Measurements from ENCODE around the gene PEX3.
"Not testable (repeated sequence)": the region's sequence is repeated elsewhere in the genome, so short reads cannot be mapped to it uniquely, and the experiment has no call there.

The PEX3 gene

DNA sequence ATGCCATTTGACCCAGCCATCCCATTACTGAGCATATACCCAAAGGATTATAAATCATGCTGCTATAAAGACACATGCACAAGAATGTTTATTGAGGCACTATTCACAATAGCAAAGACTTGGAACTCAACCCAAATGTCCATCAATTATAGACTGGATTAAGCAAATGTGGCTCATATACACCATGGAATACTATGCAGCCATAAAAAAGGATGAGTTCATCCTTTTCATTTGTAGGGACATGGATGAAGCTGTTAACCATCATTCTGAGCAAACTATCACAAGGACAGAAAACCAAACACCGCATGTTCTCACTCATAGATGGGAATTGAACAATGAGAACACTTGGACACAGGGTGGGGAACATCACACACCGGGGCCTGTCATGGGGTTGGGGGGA, 2.7 kb upstream of the PEX3 start:
- not testable (repeated sequence) for DNase-seq (ENCODE audit: low read depth)

DNA sequence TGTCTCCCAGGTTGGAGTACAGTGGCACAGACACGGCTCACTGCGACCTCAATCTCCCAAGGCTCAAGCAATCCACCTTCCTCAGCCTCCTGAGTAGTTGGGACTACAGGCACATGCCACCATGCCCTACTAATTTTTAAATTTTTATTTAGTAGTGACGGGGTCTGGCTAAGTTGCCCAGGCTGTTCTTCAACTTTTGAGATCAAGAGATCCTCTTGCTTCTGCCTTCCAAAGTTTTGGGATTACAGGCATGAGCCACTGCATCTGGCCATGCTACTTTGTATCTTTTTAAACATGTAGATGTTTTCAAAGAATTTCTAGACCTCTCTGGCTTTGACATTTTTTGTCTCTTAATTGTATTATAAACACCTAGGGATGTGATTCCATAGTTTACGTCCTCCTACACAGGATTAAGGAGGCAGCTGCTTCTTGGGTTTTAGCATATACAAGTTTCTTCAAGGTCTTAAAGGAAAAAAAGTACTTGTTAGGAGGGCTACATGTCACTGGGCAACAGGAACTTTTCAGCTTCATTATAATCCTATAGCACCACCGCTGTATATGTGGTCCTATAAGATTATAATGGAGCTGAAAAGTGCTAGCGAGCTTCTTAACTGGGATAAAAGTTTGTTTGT, 1.4 kb upstream of the PEX3 start:
- DNase-seq (ENCODE audit: low read depth) = no peak

DNA sequence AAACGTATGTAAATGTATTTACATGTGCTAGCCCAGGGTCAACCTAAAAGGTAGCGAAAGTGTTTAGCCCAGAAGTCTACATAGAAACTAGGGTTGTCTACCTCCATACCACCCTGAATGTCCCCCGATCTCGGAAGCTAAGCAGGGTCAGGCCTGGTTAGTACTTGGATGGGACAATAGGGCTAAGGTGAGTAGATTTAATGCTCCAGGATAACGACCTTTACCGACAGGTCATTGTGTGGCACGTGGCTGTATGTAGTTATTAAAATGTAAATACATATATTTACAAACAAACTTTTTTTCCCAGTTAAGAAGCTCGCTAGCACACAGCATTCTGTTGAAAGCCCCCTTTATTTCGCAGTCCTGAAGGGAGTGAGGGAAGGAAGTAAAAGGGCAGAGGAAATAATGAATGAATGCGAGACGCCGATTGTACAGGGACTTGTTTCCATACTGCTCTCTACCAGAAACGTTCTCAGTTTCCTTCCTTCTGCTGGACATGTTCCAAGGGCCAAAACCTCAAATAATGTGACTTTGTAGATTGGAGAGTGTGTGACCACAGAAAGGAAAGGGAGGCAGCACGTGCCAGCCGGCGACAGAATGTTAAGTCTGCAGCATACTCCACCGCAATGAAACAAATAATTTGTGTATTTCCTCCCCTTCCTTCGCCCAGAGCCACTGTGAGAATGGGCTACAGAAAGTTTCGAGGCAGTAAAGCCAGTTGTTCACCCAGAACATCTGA, 722 bp upstream of the PEX3 start:
- peak; percentile 33 for DNase-seq (ENCODE audit: low read depth)

DNA sequence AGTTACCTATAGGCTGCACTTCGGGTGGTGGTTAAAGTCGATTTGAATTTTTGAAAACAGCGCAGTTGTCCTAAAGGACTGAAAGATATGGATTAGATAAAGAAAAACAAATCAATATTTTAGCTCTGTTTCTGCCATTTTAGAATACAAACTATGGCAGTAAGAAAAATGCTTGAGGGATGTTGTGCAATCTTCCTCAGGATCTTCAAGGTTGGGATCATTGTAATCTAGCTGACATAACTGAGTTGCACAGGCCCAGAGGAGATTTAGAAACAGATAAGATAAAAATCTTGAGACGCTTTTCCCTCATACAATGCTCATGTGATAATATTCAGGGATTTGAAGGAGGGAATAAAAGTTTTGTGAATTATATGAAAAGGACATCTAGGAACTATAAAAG, 926 bp downstream of the PEX3 start:
- DNase-seq (ENCODE audit: low read depth) = peak; percentile 11

DNA sequence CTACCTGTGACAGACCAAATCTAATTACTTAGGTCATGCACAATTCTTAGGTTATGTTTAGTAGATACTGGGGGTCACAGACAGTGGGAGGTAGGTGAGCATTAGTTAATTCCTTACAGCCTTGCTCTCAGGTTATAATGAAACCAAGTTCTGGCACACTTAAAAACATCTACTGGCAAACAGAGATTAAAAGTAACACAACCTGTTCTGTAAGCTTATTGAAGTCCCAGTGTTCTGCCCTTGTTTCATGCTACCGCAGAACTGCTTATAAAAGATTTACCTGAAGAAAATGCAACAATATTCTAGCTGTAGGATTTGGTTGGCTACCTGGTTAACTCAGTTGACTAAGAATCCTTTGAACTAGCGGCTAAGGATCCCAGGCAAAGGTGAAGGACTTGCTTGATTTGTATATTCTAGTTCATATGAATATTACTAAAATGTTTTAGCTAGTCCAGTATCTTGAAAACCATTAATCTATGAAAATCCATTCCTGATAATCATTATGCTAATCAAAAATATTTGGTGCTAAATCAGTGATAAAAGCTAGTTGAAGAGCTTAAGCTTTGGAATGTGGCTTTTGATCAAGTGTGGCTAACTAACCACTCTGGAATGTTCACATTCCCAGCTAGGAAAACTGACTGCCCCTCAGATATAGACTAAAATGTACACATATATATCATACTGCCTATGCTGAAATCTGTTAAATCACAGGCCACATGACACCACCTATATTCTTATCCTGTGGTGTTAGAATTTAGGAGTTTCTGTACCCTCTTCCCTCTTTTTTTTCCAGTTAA, 7.2 kb downstream of the PEX3 start:
- DNase-seq (ENCODE audit: low read depth) = no peak

DNA sequence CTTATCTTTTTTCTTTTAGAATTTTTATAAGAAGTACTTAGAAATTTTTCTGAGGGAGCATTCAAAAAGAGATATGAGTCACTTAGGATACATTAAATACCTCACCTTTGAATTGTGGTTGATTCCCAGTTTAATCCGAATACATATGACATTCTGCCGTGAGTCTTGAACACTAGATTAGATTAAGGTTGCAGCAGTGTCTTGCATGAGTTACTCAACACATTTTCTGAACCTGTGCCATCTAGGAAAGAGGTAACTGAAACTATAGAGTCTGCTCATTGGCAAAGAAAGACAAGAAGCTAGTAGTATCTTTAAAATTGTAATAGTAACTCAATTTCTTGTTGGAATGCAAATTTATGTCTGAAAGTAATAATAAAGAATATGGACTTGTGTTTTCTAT, 14.9 kb downstream of the PEX3 start:
- DNase-seq (ENCODE audit: low read depth) = peak; percentile 3

DNA sequence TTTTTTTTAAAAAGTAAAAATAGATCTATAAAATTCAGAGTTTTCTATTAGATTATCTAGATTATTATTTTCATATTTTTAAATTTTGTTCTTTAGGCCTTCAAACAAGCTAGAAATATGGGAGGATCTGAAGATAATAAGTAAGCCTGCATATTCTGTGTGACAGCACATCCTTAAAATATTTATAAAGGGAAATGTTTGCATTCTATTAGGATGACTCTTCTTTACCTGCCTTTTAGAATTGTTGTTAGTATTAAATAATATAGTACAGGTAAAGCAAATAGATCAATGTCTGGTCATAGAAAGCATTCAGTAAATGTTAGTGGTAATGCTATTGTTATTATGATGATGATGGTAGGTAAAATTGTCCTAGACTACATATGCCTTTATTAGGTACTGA, 17.4 kb downstream of the PEX3 start:
- DNase-seq (ENCODE audit: low read depth) = no peak

DNA sequence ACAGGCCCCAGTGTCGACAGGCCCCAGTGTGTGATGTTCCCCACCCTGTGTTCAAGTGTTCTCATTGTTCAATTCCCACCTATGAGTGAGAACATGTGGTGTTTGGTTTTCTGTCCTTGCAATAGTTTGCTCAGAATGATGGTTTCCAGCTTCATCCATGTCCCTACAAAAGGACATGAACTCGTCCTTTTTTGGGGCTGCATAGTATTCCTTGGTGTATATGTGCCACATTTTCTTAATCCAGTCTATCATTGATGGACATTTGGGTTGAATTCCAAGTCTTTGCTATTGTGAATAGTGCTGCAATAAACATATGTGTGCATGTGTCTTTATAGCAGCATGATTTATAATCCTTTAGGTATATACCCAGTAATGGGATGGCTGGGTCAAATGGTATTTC, 18.2 kb downstream of the PEX3 start:
- DNase-seq (ENCODE audit: low read depth) = not testable (repeated sequence)

DNA sequence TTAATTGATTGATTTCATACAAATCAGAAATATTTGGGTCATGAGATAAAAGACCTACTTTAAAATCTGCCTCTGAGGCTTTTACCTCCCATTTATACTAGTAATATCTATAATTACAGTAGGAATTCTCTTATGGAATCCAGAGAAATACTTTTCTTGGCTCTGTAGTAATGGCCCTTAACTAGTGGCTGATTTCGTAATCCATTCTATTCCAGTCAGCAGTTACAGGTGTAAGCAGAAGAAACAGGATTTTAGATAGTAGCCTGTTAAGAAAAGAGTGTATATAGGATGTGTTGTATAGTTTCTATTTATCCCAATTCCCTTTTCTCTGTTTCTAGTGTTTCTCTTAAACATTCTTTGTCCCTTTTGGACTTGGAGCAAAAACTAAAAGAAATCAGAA, 21.2 kb downstream of the PEX3 start:
- DNase-seq (ENCODE audit: low read depth) = no peak

DNA sequence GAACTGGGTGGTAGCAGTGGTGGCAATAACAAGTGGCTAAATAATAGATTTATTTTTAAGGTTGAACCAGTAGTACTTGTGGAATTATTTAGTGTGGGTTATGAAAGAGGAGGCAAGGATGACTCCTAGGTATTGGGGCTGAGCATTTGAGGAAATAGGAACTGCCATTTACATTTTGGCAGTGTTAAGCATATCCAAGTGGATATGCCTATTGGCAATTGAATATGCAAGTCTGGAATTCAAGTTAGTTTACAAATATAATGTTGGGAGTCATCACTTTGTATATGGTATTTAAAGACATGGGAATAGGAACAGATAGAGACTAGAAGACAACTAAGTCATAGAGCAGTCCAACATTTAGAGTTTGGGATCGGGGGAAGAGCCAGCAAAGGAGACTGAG, 25.9 kb downstream of the PEX3 start:
- no peak for DNase-seq (ENCODE audit: low read depth)

DNA sequence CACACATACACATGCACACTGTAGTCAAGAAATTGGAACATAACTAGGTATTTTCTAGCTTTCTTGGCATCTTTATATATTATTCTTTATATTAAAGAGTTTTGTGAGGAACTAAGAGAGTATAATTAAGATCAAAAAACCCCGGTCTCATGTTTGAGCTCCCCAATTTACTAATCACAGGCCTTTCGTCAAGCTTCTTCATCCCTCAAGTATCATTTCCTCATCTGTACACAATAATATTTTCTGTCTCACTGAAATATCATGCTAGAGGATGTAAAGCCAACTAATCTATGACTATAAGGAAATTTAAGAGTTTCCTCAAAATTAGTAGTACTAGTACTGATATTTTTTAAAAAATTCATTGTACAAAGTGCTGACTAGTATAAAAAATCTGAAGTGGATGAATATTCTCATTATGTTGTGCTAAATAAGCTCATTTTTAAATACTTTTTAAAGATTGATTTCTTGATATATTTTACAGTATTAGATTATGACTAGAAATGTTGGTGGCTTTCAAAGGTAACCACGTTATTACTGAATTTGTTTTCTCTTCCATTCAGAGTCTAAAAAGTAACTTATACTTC, 28.0 kb downstream of the PEX3 start:
- DNase-seq (ENCODE audit: low read depth) = no peak

DNA sequence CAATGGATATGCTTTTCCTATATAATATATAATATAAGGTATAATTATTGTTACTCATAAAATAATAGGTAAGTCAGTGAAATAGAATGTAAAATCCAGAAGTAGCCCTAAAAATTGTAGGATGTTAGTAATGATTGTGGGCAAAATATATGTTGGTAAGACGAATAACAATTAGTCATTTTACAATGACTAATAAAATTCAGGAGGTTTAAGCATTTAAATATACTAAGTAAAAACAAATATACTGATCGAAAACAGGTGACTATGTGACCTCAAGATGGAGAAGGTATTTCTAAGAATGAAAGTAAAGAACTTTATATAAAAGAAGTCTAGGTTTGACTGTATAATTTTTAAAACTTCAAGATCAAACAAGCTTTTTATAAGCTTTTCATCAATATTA, 32.0 kb downstream of the PEX3 start:
- DNase-seq (ENCODE audit: low read depth) = no peak

DNA sequence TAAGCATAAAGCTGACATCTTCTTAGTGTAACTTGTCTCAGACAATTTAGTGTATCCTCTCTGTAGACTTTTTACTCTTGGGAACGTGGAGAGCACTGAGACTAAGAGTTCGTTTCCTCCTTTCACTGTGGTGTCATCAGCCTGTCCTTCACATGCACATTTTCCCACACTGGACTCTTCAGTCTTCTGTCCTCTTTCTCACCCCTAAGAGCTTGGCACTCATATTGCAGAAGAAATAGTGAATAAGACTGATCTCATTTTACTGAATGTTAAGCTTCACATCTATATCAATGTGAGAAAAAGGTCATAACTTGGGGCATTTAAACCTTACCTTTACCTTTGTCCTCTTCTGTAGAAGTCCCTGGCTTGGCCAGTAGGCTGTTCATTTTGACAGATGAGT, 35.4 kb downstream of the PEX3 start:
- peak; percentile 13 for DNase-seq (ENCODE audit: low read depth)

DNA sequence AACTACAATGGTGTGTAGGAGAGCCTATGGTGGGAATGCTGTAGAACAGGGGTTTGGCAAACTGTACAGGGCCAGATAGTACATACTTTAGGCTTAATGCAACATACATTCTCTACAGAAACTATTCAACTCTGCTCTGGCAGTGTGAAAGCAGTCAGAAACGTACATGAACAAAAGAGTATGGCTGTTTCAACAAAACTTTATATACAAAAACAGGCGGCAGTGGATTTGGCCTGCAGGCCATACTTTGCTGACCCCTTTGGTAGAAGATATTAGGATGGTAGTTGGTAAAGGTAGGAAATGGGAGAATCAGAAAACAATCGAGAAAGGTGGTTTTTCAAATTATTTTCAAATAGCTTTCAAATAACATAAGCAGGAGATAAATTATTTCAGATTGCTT, 36.1 kb downstream of the PEX3 start:
- no peak for DNase-seq (ENCODE audit: low read depth)

DNA sequence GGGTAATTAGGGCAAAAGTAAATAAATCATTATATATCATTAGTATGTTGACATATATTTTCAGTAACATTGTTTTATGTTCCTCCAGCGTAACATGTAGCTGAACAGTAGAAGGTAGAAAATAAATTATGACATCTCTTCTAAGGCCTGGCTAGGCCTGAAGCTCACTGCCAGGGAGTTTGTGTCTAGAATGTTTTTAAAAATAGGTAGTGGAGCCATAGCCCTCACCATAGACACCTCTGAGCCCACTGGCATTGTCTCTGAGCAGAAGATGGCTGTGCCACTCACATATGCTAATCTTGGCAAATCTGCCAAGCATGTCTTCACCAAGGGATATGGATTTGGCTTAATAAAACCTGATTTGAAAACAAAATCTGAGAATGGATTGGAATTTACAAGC, 39.6 kb downstream of the PEX3 start:
- no peak for DNase-seq (ENCODE audit: low read depth)

DNA sequence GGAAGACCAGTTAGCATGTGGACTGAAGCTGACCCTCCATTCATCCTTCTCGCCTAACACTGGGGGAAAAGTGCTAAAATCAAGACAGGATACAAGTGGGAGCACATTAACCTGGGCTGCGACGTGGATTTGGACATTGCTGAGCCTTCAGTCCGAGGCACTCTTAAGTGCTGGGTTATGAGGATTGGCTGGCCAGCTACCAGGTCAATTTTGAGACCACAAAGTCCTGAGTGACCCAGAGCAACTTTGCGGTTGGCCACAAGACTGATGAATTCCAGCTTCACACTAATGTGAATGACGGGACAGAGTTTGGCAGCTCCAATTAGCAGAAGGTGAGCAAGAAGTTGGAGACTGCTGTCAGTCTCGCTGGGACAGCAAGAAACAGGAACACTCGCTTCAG, 40.2 kb downstream of the PEX3 start:
- DNase-seq (ENCODE audit: low read depth) = no peak

DNA sequence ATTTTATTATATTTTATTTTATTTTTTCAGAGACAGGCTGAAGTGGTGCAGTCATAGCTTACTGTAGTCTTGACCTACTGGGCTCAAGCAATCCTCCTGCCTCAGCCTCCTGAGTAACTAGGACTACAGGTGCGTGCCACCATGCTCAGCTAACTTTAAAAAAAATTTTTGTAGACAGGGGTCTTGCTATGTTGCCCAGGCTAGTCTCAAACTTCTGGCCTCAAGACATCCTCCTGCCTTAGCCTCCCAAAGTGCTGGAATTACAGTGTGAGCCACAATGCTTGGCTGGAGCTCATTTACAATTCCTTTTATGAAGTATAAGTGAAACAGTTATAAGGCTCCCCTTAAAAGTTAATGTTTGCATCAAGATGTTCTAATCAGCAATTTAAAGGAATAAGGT, 46.4 kb downstream of the PEX3 start:
- DNase-seq (ENCODE audit: low read depth) = no peak

DNA sequence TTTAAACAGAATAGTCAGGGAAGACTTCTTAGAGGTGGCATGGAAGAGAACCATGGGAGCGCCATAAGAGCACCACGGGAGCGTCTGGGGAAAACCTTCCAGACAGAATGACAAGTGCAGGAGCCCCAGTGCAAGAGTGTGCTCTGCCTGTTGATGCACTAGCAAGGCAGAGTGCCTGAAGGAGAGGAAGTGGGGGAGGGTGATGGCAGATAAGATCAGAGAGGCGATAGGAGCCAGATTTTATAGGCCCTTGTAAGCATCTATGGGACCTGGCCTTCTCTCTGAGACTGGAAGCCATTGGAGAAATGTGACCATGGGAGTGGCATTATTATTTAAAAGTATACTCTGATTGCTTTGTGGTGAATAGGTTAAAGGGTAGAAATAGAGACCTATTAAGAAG, 47.8 kb downstream of the PEX3 start:
- DNase-seq (ENCODE audit: low read depth) = no peak

DNA sequence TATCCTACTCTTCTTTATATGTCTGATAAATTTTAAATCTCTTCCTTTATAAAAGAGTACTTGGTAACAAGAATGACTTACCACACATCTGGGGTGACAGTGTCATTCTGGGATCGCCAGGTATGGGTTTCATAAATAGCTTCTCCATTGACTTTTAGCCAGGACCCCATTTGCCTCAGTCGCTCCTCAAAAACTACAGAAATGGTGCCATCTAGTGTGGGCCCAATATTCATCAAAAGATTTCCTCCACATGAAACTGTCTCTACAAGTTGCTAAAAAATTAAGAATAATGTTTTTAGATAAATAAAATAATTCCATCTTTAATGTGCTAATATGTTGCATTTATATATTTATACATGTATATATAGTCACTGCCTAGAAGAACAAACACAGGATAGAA, 51.2 kb downstream of the PEX3 start:
- DNase-seq (ENCODE audit: low read depth) = no peak

DNA sequence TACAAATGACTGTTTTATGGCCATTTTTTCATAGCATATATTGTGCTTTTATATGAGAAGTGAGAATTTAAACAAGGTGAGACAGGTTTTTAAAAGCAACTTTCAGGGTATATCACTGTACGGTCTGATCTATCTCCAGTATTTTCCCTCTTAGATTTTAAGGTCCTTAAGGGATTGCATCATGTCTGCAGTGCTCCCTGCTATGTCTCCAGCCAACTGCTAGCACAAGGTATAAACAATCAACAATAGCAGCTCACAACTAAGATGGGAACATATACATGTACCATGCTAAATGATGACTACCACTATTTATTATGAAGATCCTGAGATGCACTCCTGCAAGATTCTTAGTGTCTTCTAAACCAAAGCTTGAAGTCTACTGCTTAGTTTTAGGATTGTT, 53.8 kb downstream of the PEX3 start:
- DNase-seq (ENCODE audit: low read depth) = no peak

DNA sequence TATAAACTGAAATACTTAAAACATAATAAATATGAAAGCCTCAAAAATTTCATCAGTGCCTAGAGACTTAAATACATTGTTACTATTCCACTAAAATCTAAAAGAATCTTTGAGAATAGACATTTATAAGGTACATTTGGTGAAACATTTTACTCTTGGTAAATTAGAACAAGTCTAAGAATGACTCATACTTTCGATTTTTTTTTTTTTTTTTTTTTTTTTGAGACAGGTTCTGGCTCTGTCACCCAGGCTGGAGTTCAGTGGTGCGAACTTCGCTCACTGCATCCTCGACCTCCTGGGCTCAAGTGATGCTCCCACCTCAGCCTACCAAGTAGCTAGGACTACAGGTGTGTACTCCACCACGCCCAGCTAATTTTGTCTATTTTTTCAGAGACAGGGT, 54.5 kb downstream of the PEX3 start:
- no peak for DNase-seq (ENCODE audit: low read depth)

DNA sequence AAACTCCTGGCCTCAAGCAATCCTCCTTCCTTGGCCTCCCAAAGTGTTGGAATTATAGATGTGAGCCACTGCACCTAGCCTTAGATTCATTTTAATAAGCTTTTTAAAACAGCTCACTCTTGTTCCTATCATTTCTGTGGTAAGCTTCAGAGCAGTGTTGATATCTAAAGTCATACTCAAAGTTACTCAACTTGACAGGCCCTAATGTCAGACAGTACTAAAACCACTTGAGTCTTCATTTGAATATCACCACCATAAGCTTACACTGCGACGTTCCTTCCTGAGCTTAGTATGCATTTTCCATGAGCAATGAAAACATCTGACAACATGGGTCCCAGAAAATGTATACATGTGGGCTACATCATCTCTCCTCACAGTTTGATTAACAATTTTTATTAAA, 54.9 kb downstream of the PEX3 start:
- no peak for DNase-seq (ENCODE audit: low read depth)

DNA sequence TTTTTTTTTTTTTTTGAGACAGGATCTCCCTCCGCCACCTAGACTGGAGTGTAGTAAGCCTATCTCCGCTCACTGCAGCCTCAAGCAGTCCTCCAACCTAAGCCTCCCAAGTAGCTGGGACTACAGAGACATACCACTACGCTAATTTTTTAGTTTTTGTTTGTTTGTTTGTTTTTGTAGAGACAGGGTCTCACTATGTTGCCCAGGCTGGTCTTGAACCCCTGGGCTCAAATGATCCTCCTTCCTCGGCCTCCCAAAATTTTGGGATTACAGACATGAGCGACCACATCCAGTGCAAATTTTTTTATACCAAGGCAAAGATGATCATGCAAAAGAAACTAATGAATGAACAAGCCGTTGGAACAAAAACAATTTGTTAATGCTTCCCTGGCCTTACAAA, 55.6 kb downstream of the PEX3 start:
- DNase-seq (ENCODE audit: low read depth) = no peak
